Astrocyte (in vitro differentiated cells and primary cell): ENCODE results near the gene CD27.

Experiments
- CTCF ChIP-seq: IDR thresholded peaks from 2 replicates; pipeline ENCODE4 v1.5.1; 2011; ENCODE audit warnings: low read depth, mild to moderate bottlenecking, inconsistent platforms, low read length, moderate library complexity; ENCODE audit not compliant: insufficient read depth
- EZH2 ChIP-seq: IDR thresholded peaks from 2 replicates; pipeline ENCODE4 v1.6.1; 2012; ENCODE audit warnings: mild to moderate bottlenecking, low read length, inconsistent platforms; ENCODE audit not compliant: insufficient read depth

DNA sequence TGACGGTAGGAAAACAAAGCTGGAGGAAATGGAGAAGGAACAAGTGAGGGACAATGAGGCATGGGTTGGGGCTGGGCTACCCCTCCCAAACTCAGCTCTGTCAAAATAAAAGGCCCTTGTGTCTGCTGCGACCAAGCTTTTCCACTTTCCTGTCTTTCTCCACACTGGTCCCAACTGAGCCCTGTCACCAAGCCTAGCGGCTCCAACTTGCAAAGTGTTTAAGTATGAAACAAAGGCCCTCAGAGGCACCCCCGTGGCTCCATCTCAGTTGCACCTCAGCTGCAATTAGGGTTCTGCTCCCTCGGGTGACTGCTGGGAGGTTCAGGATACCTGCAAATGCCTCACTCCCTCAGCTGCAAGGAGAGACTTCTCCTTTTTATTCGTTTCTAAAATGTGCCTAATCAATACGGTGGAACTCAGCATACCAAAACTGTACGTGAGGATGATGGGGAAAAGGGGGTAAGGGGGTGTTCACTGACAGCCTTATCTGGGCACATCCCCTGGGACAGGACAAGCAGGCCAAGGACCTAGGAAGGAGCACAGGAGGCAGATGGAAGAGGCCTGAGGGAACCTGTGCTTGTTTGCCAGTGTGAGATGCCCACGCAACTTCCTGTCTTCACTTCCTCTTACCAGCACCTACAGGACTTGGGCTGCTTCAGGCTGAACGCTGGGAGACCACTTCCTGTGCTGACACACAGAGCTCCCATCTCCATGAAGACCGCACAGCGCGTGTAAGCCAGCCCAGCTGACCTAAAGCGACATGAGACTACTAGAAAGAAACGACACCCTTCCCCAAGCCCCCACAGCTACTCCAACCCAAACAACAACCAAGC lies 16.9 kb downstream of the CD27 start:
- no peak for TF ChIP-seq CTCF
- no peak for TF ChIP-seq EZH2
